Ramos (cell line): ENCODE data around the gene ZNF512.
"Not testable (repeated sequence)": the region's sequence is repeated elsewhere in the genome, so short reads cannot be mapped to it uniquely, and the experiment has no call there.

Experiments used
- in situ Hi-C: fragments of 300-500 bp; cut with MboI; formaldehyde crosslinking; loops from one replicate; pipeline ENCODE4 v1.14.3; 2022; ENCODE audit warnings: low sequenced_read_pairs; ENCODE audit not compliant: unreplicated experiment

The ZNF512 gene

GRCh38 chr2:27582695-27583389 is at the start of gene ZNF512:
ZNF512 (plus strand) TSS chr2:27583042; CDS start chr2:27583113, 71 bp downstream.
- in situ Hi-C loops, result no loop called here

GRCh38 chr2:27537287-27537686 is 45.6 kb upstream of the ZNF512 start:
- in situ Hi-C loops, result no loop called here

- in situ Hi-C loops, result not testable (repeated sequence)
These were observed 43.9 kb upstream of the ZNF512 start for GRCh38 chr2:27538839-27539450.

- in situ Hi-C loops, result not testable (repeated sequence)
These were observed 43.2 kb upstream of the ZNF512 start for GRCh38 chr2:27539649-27540048.

GRCh38 chr2:27544143-27544821 is 38.6 kb upstream of the ZNF512 start:
- in situ Hi-C loops, result no loop called here

GRCh38 chr2:27545348-27546141 is 37.3 kb upstream of the ZNF512 start:
- in situ Hi-C loops, result no loop called here

- in situ Hi-C loops, result no loop called here
These were observed 33.5 kb upstream of the ZNF512 start for GRCh38 chr2:27549303-27549702.

GRCh38 chr2:27551514-27551913 is 31.3 kb upstream of the ZNF512 start:
- in situ Hi-C loops, result no loop called here

GRCh38 chr2:27552941-27553340 is 29.9 kb upstream of the ZNF512 start:
- in situ Hi-C loops, result no loop called here

GRCh38 chr2:27554451-27554850 is 28.4 kb upstream of the ZNF512 start:
- in situ Hi-C loops, result not testable (repeated sequence)

GRCh38 chr2:27559228-27559627 is 23.6 kb upstream of the ZNF512 start:
- in situ Hi-C loops, result no loop called here

GRCh38 chr2:27561060-27561459 is 21.8 kb upstream of the ZNF512 start:
- in situ Hi-C loops, result no loop called here

- in situ Hi-C loops, result no loop called here
These were observed 16.2 kb upstream of the ZNF512 start for GRCh38 chr2:27566628-27567027.

GRCh38 chr2:27569398-27569797 is 13.4 kb upstream of the ZNF512 start:
- in situ Hi-C loops, result no loop called here

- in situ Hi-C loops, result no loop called here
These were observed 11.6 kb upstream of the ZNF512 start for GRCh38 chr2:27571197-27571596.

GRCh38 chr2:27571681-27572080 is 11.2 kb upstream of the ZNF512 start:
- in situ Hi-C loops, result no loop called here

GRCh38 chr2:27572439-27572838 is 10.4 kb upstream of the ZNF512 start:
- in situ Hi-C loops, result no loop called here

- in situ Hi-C loops, result no loop called here
These were observed 9.8 kb upstream of the ZNF512 start for GRCh38 chr2:27572998-27573429.

GRCh38 chr2:27573452-27573851 is 9.4 kb upstream of the ZNF512 start:
- in situ Hi-C loops, result no loop called here

- in situ Hi-C loops, result no loop called here
These were observed 1.3 kb upstream of the ZNF512 start for GRCh38 chr2:27581417-27582128.
